Liver (tissue), 3 donors: ENCODE results near the gene PGPEP1.

ENCODE experiments used
- ATF3 ChIP-seq: IDR thresholded peaks from 2 replicates; pipeline ENCODE4 v1.6.1; 2016; ENCODE audit warnings: antibody characterized with exemption
- CTCF ChIP-seq: fragments of 150-350 bp; IDR thresholded peaks from 2 replicates; pipeline ENCODE4 v1.5.1; 2017; ENCODE audit warnings: improper control_type of control experiment, low read depth, low read length; ENCODE audit not compliant: missing input control
- FOXA2 ChIP-seq: IDR thresholded peaks from 2 replicates; pipeline ENCODE4 v1.6.1; 2016; ENCODE audit warnings: antibody characterized with exemption
- JUND ChIP-seq, 2 donors: IDR thresholded peaks; 2 replicates each; pipeline ENCODE4 v1.6.1; 2016; ENCODE audit warnings: antibody characterized with exemption in 2 of 2
- MAX ChIP-seq: IDR thresholded peaks from 2 replicates; pipeline ENCODE4 v1.6.1; 2016; ENCODE audit warnings: antibody characterized with exemption
- RAD21 ChIP-seq, 2 donors: IDR thresholded peaks; 2 replicates each; pipeline ENCODE4 v1.6.1; 2016; ENCODE audit warnings: antibody characterized with exemption in 2 of 2, mild to moderate bottlenecking in 2 of 2
- TAF1 ChIP-seq: conservative IDR thresholded peaks from 2 replicates; pipeline ENCODE4 v1.6.1; 2016; ENCODE audit warnings: antibody characterized with exemption, mild to moderate bottlenecking
- donor health status: healthy.
- donor health status: healthy.

- no peak for TF ChIP-seq ATF3
- TF ChIP-seq CTCF: no peak
- TF ChIP-seq MAX: peak; percentile 28
- TF ChIP-seq TAF1: no peak
- no peak for TF ChIP-seq RAD21 (IDR thresholded peaks at IDR 0.05)
- no peak for TF ChIP-seq FOXA2
- TF ChIP-seq JUND (IDR thresholded peaks at IDR 0.05): no peak
Observed at GRCh38 chr19:18362934-18363542, 22.6 kb downstream of the PGPEP1 start.
